H1 (cell line): ENCODE measurements around the gene ELL2. TPM values are rescaled to one million over a fixed set of nuclear protein-coding genes. Genes with fewer than 3 reads are reported as not detected.

Experiments
- CTCF ChIA-PET: fragments of 300-600 bp; sonication (Branson Sonifier 250); formaldehyde crosslinking; loops from one replicate; lab custom pipeline; 2021; ENCODE audit not compliant: partially characterized antibody; lab: Charles Lee
- POLR2A ChIA-PET: fragments of 300-600 bp; sonication (Branson Sonifier 250); formaldehyde crosslinking; loops from one replicate; lab custom pipeline; 2021; ENCODE audit warnings: inconsistent platforms; ENCODE audit not compliant: partially characterized antibody; lab: Charles Lee
- DNase-seq, 2 experiments: peaks; one replicate each; pipeline versions ENCODE4 v3.0.0 to v3.0.0-alpha.2; 2010 to 2022; ENCODE audit warnings: low spot score in 2 of 2, low read depth in 1 of 2, mixed read lengths in 1 of 2
- FAIRE-seq: peaks from 2 replicates; lab custom pipeline; 2011; peaks lifted over from hg19 to GRCh38; lab: Jason Lieb, UNC
- H2AFZ ChIP-seq: 2 replicates; pipeline ENCODE4 v1.8.1; 2012; ENCODE audit warnings: low read length, inconsistent platforms
- H2AK5ac ChIP-seq: 2 replicates; pipeline ENCODE4 v1.6.1; 2013; ENCODE audit warnings: low read depth, low read length
- H2BK120ac ChIP-seq: replicated peaks from 2 replicates; pipeline ENCODE3; 2013; ENCODE audit warnings: low read depth, low read length, inconsistent platforms
- H2BK12ac ChIP-seq: 2 replicates; pipeline ENCODE4 v1.6.1; 2013; ENCODE audit warnings: low read depth, low read length
- H2BK15ac ChIP-seq: 2 replicates; pipeline ENCODE4 v1.6.1; 2013; ENCODE audit warnings: low read length
- H2BK20ac ChIP-seq: 2 replicates; pipeline ENCODE4 v1.6.1; 2013; ENCODE audit warnings: low read length
- H2BK5ac ChIP-seq: 2 replicates; pipeline ENCODE4 v1.6.1; 2013; ENCODE audit warnings: low read depth, low read length
- H3K14ac ChIP-seq: 2 replicates; pipeline ENCODE4 v1.6.1; 2013; ENCODE audit warnings: inconsistent platforms; ENCODE audit not compliant: insufficient read length
- H3K18ac ChIP-seq: 2 replicates; pipeline ENCODE4 v1.6.1; 2013; ENCODE audit warnings: low read length; ENCODE audit errors: extremely low read depth
- H3K23ac ChIP-seq: 2 replicates; pipeline ENCODE4 v1.6.1; 2013; ENCODE audit warnings: inconsistent platforms; ENCODE audit not compliant: insufficient read length
- H3K23me2 ChIP-seq: 2 replicates; pipeline ENCODE4 v1.6.1; 2013; ENCODE audit warnings: low read depth, low read length
- H3K27ac ChIP-seq: 2 replicates; pipeline ENCODE4 v1.6.1; 2011; ENCODE audit warnings: low read depth, low read length, inconsistent platforms
- H3K27me3 ChIP-seq, 4 experiments: replicated peaks in 1 of 4; 1 replicate in 1 of 4; 2 replicates in 3 of 4; pipeline versions ENCODE4 v1.6.1 to v1.8.1; 2011 to 2013; ENCODE audit warnings: low read length in 3 of 4, mild to moderate bottlenecking in 3 of 4, inconsistent platforms in 2 of 4, mixed read lengths in 2 of 4, moderate library complexity in 1 of 4; ENCODE audit not compliant: control insufficient read depth in 3 of 4, insufficient read depth in 3 of 4; ENCODE audit errors: extremely low read depth in 1 of 4
- H3K36me3 ChIP-seq, 4 experiments: 2 replicates each; pipeline versions ENCODE4 v1.6.1 to v1.8.1; 2011 to 2013; ENCODE audit warnings: mild to moderate bottlenecking in 4 of 4, low read length in 3 of 4, moderate library complexity in 2 of 4, control low read depth in 1 of 4, inconsistent platforms in 1 of 4; ENCODE audit not compliant: insufficient read depth in 4 of 4, control insufficient read depth in 2 of 4
- H3K4ac ChIP-seq: replicated peaks from 2 replicates; pipeline ENCODE3; 2013; ENCODE audit warnings: low read length, low read depth, mixed read lengths, inconsistent platforms; ENCODE audit not compliant: insufficient read length
- H3K4me1 ChIP-seq, 4 experiments: replicated peaks in 1 of 4; 1 replicate in 1 of 4; 2 replicates in 3 of 4; pipeline versions ENCODE4 v1.6.1 to v1.8.1; 2011 to 2013; ENCODE audit warnings: low read length in 3 of 4, inconsistent platforms in 2 of 4, mixed read lengths in 1 of 4; ENCODE audit not compliant: insufficient read depth in 4 of 4, control insufficient read depth in 3 of 4
- H3K4me2 ChIP-seq, 2 experiments: 2 replicates each; pipeline versions ENCODE4 v1.6.1 to v1.8.1; 2011 to 2013; ENCODE audit warnings: low read depth in 2 of 2, low read length in 2 of 2, control low read depth in 1 of 2, inconsistent platforms in 1 of 2, mild to moderate bottlenecking in 1 of 2; ENCODE audit not compliant: insufficient read depth in 1 of 2
- H3K4me3 ChIP-seq, 4 experiments: fragments of 200-600, 300-600 bp in 1 of 4; sonication (generic), shearing (Covaris generic), sonication (Bioruptor Twin) in 1 of 4; 2 replicates each; pipeline versions ENCODE4 v1.5.1 to v1.8.1; 2011 to 2016; ENCODE audit warnings: low read length in 4 of 4, low read depth in 3 of 4, control low read depth in 2 of 4, inconsistent platforms in 2 of 4, mild to moderate bottlenecking in 2 of 4, mixed read lengths in 1 of 4, moderate library complexity in 1 of 4; ENCODE audit not compliant: insufficient read depth in 2 of 4; ENCODE audit errors: extremely low read depth in 1 of 4
- H3K56ac ChIP-seq: replicated peaks from 2 replicates; pipeline ENCODE3; 2013; ENCODE audit warnings: low read depth, mild to moderate bottlenecking, mixed read lengths, low read length, inconsistent platforms; ENCODE audit not compliant: insufficient read length
- H3K79me1 ChIP-seq: 2 replicates; pipeline ENCODE4 v1.6.1; 2013; ENCODE audit warnings: low read depth, low read length, control low read depth
- H3K79me2 ChIP-seq, 2 experiments: 2 replicates each; pipeline versions ENCODE4 v1.6.1 to v1.8.1; 2012 to 2013; ENCODE audit warnings: low read length in 2 of 2, mild to moderate bottlenecking in 2 of 2, inconsistent platforms in 1 of 2; ENCODE audit not compliant: insufficient read depth in 2 of 2, control insufficient read depth in 1 of 2
- H3K9ac ChIP-seq, 4 experiments: replicated peaks in 1 of 4; 1 replicate in 1 of 4; 2 replicates in 3 of 4; pipeline versions ENCODE4 v1.6.1 to v1.8.1; 2011 to 2013; ENCODE audit warnings: low read depth in 3 of 4, low read length in 3 of 4, control low read depth in 2 of 4, mild to moderate bottlenecking in 2 of 4, moderate library complexity in 2 of 4, inconsistent platforms in 1 of 4; ENCODE audit errors: extremely low read depth in 1 of 4
- H3K9me3 ChIP-seq, 2 experiments: 2 replicates each; pipeline versions ENCODE4 v1.6.1 to v1.8.1; 2012 to 2013; ENCODE audit warnings: mild to moderate bottlenecking in 2 of 2, moderate library complexity in 2 of 2, control low read depth in 1 of 2, inconsistent platforms in 1 of 2, low read depth in 1 of 2, low read length in 1 of 2, mixed read lengths in 1 of 2; ENCODE audit not compliant: insufficient read depth in 2 of 2
- H4K20me1 ChIP-seq, 2 experiments: replicated peaks in 1 of 2; 2 replicates each; pipeline versions ENCODE3 to v1.8.1; 2011 to 2013; ENCODE audit warnings: inconsistent platforms in 2 of 2, low read length in 2 of 2, mild to moderate bottlenecking in 1 of 2; ENCODE audit not compliant: insufficient read depth in 2 of 2, control insufficient read depth in 1 of 2
- H4K5ac ChIP-seq: 2 replicates; pipeline ENCODE4 v1.6.1; 2013; ENCODE audit warnings: low read length, low read depth, mixed read lengths, inconsistent platforms; ENCODE audit not compliant: insufficient read length
- H4K8ac ChIP-seq: 2 replicates; pipeline ENCODE4 v1.8.0; 2013; ENCODE audit warnings: mild to moderate bottlenecking, moderate library complexity, low read length, inconsistent platforms; ENCODE audit not compliant: insufficient read depth; ENCODE audit errors: extremely low read depth
- H4K91ac ChIP-seq: replicated peaks from 2 replicates; pipeline ENCODE3; 2013; ENCODE audit warnings: low read length, mixed read lengths, inconsistent platforms; ENCODE audit not compliant: insufficient read length
- CBX5 ChIP-seq: fragments of 300-800, 300-1000 bp; sonication (generic); IDR thresholded peaks from 2 replicates; pipeline ENCODE4 v1.7.1; 2016; ENCODE audit warnings: antibody characterized with exemption, low read length, low read depth
- CTCF ChIP-seq, 3 experiments: IDR thresholded peaks; 1 replicate in 2 of 3; 2 replicates in 1 of 3; pipeline versions ENCODE4 v1.5.1 to v1.6.1; 2011; ENCODE audit warnings: low read length in 3 of 3, mild to moderate bottlenecking in 3 of 3, inconsistent platforms in 2 of 3, low read depth in 1 of 3, moderate library complexity in 1 of 3; ENCODE audit not compliant: insufficient read depth in 1 of 3; ENCODE audit errors: control extremely low read depth in 1 of 3
- RAD21 ChIP-seq, 2 experiments: IDR thresholded peaks in 1 of 2; conservative IDR thresholded peaks in 1 of 2; 2 replicates each; pipeline ENCODE4 v1.6.1; 2011; ENCODE audit warnings: low read depth in 2 of 2, low read length in 2 of 2, improper control_type of control experiment in 1 of 2, inconsistent platforms in 1 of 2, mild to moderate bottlenecking in 1 of 2, moderate library complexity in 1 of 2
- WGBS, 2 experiments: shearing (Covaris generic) in 1 of 2; methylation state at CpG; one replicate each; pipeline versions ENCODE4 v1.1.6 to v1.1.7; 2013 to 2015; ENCODE audit warnings: low lambda C conversion rate in 2 of 2, mixed read lengths in 2 of 2, inconsistent platforms in 1 of 2, low coverage in 1 of 2, missing lambda C conversion rate in 1 of 2; ENCODE audit not compliant: insufficient replicate concordance in 2 of 2, insufficient coverage in 1 of 2, insufficient read length in 1 of 2; ENCODE audit errors: extremely low coverage in 1 of 2, missing lambda C conversion rate in 1 of 2; 5-methylcytosine and 5-hydroxymethylcytosine counted together
- polyA plus RNA-seq, 7 experiments: library from polyadenylated mRNA; depleted of rRNA in 3 of 7; stranded (reverse) in 5 of 7; unstranded in 2 of 7; fragments of >200 nt in 5 of 7; fragments of 200-250 nt in 2 of 7; gene quantifications; 1 replicate in 5 of 7; 2 replicates in 1 of 7; 4 replicates in 1 of 7; pipeline versions ENCODE4 v1.2.1 to v1.2.3, GENCODE V29; 2011 to 2013; ENCODE audit warnings: missing spikeins in 2 of 7, mixed read lengths in 2 of 7
- total RNA-seq: library from RNA; stranded (reverse); fragmentation: NEBNext Ultra II Directional; extraction: Animal tissue kit (Norgen Biotek cat#: 25700); gene quantifications from 2 replicates; pipeline ENCODE4 v1.2.1, GENCODE V29; 2021

Gene ELL2
- total and polyA plus RNA-seq, 2 of the 8 experiments (the other 6 are each of a cell fraction or from before 2014, with no cell fraction given): 6.3 to 29.4 TPM

GRCh38 chr5:95892784-95893354, 68.8 kb downstream of the ELL2 start:
- Histone ChIP-seq H4K5ac (no peak overlapping the region), H3K27me3 (no peaks in the 10 kb centered on the region), H2AK5ac (no peak overlapping the region), H3K27ac (no peak overlapping the region), H2BK5ac (no peak overlapping the region), H3K23ac (no peak overlapping the region), H3K79me2 (no peaks in the 10 kb centered on the region), H2BK20ac (no peak overlapping the region), H2BK12ac (no peak overlapping the region), H3K36me3 (peaks cover 0 to 7% (median 0%) of the 10 kb centered on the region in 4 experiments; a peak in 3 of 8 replicates), H3K18ac (no peak overlapping the region), H3K4ac (no peak overlapping the region), H4K91ac (no peak overlapping the region), H3K23me2 (no peaks in the 10 kb centered on the region), H3K4me2 (no peak overlapping the region), H3K56ac (no peak overlapping the region), H2BK15ac (no peak overlapping the region), H3K14ac (no peak overlapping the region), H3K4me3 (no peak overlapping the region), H3K79me1 (no peaks in the 10 kb centered on the region), H3K9ac (no peak overlapping the region), H2BK120ac (no peak overlapping the region), H2AFZ (no peak overlapping the region), H4K8ac (no peak overlapping the region), H4K20me1 (no peaks in the 10 kb centered on the region), H3K9me3 (peaks cover 0 to 2% of the 10 kb centered on the region in 2 experiments; a peak in 1 of 4 replicates), H3K4me1 (peaks cover 0 to 14% (median 7%) of the 10 kb centered on the region in 4 experiments; a peak in 4 of 7 replicates)
- DNase-seq: no peak
- no peak for FAIRE-seq
- 93 to 100% methylated on average over 1 to 5 of the region's 5 CpGs for WGBS, 2 experiments
- TF ChIP-seq RAD21 (IDR thresholded peaks at IDR 0.05 in 1 of 2, conservative IDR thresholded peaks at IDR 0.05 in 1 of 2; ENCODE audit: low read depth in 2 of 2, low read length in 2 of 2): peak; percentile 82 to 85
- peak; percentile 47 to 64 (median 63) for TF ChIP-seq CTCF (IDR thresholded peaks at IDR 0.05; ENCODE audit: control extremely low read depth in 1 of 3, insufficient read depth in 1 of 3, low read depth in 1 of 3, low read length in 3 of 3)
- TF ChIP-seq CBX5: no peak
- ChIA-PET CTCF (interaction anchor here (0.7 to 6.4 kb wide), 22 partner anchors 9 to 709 kb away, joined by 3 to 43 read pairs (median 3); no protein-coding TSS in a partner anchor), POLR2A (no interaction called here)
